ENCODE measurements around the gene NRP1. TPM values are rescaled to one million over a fixed set of nuclear protein-coding genes. Genes with fewer than 3 reads are reported as not detected.

Gene NRP1
- total and polyA plus RNA-seq, 2 donors (not counting 3 experiments of a cell fraction or from before 2014, with no cell fraction given): 122 to 306 TPM

DNA sequence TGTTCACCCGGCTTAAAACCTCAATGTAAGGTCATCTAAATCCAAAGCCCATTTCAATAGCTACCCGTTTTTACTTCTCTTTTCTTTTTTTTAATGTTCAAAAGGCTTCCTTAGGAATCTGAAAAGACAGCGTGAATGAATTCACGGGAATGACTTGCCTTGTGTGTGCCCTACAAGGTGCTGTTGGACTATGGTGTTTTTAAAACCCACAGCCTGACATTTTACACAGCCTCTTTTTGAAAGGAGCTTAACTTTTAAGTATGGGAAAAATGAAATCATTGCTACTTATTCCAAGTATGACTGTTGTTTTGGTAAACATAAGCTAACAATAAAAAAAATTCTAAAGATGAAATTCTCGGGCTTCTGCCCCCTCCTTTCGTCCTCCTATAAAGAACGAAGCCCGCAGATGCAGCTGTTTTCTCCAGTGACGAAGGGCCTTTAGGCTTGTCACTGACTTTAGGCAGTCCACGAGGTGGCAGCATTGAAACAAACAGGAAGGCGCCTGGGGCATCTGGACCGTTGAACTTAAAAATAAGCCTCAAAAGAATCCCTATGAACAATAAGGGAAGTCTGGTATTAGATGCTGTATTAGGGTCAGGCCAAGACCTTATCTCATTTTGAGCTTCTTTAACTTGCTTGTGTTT, 141.3 kb downstream of the NRP1 start:
- CTCF ChIA-PET: interaction anchor here (0.5 to 2.3 kb wide), 63 partner anchors 8 to 1450 kb away, joined by 3 to 37 read pairs (median 4); partner anchors contain the start of gene NRP1
- no peaks in the 10 kb centered on the region for H4K20me1 ChIP-seq (replicated peaks; ENCODE audit: control insufficient read depth, extremely low read depth, insufficient read depth, low read length)
- no peak overlapping the region for H3K9ac ChIP-seq (replicated peaks; ENCODE audit: extremely low read depth, insufficient read depth, low read length)
- POLR2A ChIA-PET: interaction anchor here (0.7 kb wide), 1 partner anchor 80 kb away, joined by 3 read pairs; no protein-coding TSS in a partner anchor
- H3K36me3 ChIP-seq (ENCODE audit: control insufficient read depth in 2 of 2, extremely low read depth in 1 of 2, insufficient read depth in 2 of 2, low read length in 2 of 2): peaks cover 8 to 24% of the 10 kb centered on the region in 2 experiments
- BruUV-seq (replicated peaks): no TSS peak
- FAIRE-seq: peak; percentile 76
- no peaks in the 10 kb centered on the region for H3K9me1 ChIP-seq (replicated peaks; ENCODE audit: control insufficient read depth, extremely low read depth, insufficient read depth, low read length)
- intact Hi-C loops (cut with micrococcal nuclease) (loop anchor here (1.0 to 10.0 kb wide), 7 partner anchors 40 to 1445 kb away; no protein-coding TSS in a partner anchor), dilution Hi-C loops (cut with MboI; ENCODE audit: extremely low pct_ligation_motif_present, low sequenced_read_pairs) (no loop called here)
- H3K4me2 ChIP-seq (ENCODE audit: insufficient read depth, low read length): no peak overlapping the region
- peak overlapping the region; percentile 59 for H3K27ac ChIP-seq (ENCODE audit: insufficient read depth, low read depth, low read length)
- no peaks in the 10 kb centered on the region for H3K9me3 ChIP-seq (replicated peaks; ENCODE audit: control insufficient read depth, insufficient read depth, low read length)
- H3K4me3 ChIP-seq (replicated peaks in 1 of 3; ENCODE audit: insufficient read depth in 1 of 3, low read depth in 1 of 3, low read length in 3 of 3): no peak overlapping the region
- no peaks in the 10 kb centered on the region for H3K27me3 ChIP-seq (ENCODE audit: control insufficient read depth in 2 of 2, insufficient read depth in 2 of 2, low read length in 2 of 2)
- peak; percentile 86 for DNase-seq (ENCODE audit: low read depth, low spot score)
- H3K79me2 ChIP-seq (ENCODE audit: control insufficient read depth, insufficient read depth, low read length): peaks cover 3% of the 10 kb centered on the region
- TF ChIP-seq, protein P1, sequence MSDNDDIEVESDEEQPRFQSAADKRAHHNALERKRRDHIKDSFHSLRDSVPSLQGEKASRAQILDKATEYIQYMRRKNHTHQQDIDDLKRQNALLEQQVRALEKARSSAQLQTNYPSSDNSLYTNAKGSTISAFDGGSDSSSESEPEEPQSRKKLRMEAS (IDR thresholded peaks at IDR 0.05; ENCODE audit: insufficient read depth, insufficient read length): no peak
- TF ChIP-seq, protein P2, sequence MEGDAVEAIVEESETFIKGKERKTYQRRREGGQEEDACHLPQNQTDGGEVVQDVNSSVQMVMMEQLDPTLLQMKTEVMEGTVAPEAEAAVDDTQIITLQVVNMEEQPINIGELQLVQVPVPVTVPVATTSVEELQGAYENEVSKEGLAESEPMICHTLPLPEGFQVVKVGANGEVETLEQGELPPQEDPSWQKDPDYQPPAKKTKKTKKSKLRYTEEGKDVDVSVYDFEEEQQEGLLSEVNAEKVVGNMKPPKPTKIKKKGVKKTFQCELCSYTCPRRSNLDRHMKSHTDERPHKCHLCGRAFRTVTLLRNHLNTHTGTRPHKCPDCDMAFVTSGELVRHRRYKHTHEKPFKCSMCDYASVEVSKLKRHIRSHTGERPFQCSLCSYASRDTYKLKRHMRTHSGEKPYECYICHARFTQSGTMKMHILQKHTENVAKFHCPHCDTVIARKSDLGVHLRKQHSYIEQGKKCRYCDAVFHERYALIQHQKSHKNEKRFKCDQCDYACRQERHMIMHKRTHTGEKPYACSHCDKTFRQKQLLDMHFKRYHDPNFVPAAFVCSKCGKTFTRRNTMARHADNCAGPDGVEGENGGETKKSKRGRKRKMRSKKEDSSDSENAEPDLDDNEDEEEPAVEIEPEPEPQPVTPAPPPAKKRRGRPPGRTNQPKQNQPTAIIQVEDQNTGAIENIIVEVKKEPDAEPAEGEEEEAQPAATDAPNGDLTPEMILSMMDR (IDR thresholded peaks at IDR 0.05; ENCODE audit: extremely low read depth in 1 of 2, insufficient read depth in 1 of 2, low read depth in 1 of 2, low read length in 2 of 2): peak; percentile 72 to 75
- TF ChIP-seq POLR2A (IDR thresholded peaks at IDR 0.05; ENCODE audit: low read depth, low read length): peak; percentile 23
- peaks cover 50% of the 10 kb centered on the region for H3K4me1 ChIP-seq (ENCODE audit: control insufficient read depth, extremely low read depth, insufficient read depth, low read length)
- H2AFZ ChIP-seq (ENCODE audit: low read depth, low read length): no peak overlapping the region

DNA sequence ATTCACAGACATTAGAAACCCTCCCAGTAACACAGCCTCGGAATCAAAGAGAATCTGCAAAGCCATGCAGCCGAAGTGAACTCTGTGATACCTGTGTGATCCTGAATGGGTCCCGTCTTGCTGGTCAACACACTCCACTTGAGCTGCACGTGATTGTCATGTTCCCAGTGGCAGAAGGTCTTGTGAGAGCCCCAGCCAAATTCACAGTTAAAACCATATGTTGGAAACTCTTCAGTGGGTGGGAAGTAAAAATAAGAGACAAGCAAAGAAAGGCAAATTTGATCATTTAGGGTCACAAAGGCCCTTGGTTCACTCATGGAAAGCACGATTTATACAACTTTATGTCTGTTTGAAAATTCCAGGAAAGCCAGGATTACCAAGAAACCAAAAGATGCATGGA, 142.3 kb downstream of the NRP1 start:
- H3K36me3 ChIP-seq (ENCODE audit: control insufficient read depth in 2 of 2, extremely low read depth in 1 of 2, insufficient read depth in 2 of 2, low read length in 2 of 2): peaks cover 13 to 24% of the 10 kb centered on the region in 2 experiments
- H3K79me2 ChIP-seq (ENCODE audit: control insufficient read depth, insufficient read depth, low read length): peaks cover 3% of the 10 kb centered on the region
- intact Hi-C loops (cut with micrococcal nuclease): loop anchor here (10.0 kb wide), 2 partner anchors 397 to 1333 kb away; no protein-coding TSS in a partner anchor
- H3K9ac ChIP-seq (replicated peaks; ENCODE audit: extremely low read depth, insufficient read depth, low read length): no peak overlapping the region
- H2AFZ ChIP-seq (ENCODE audit: low read depth, low read length): no peak overlapping the region
- no TSS peak for BruUV-seq (replicated peaks)
- peaks cover 42% of the 10 kb centered on the region for H3K4me1 ChIP-seq (ENCODE audit: control insufficient read depth, extremely low read depth, insufficient read depth, low read length)
- DNase-seq (ENCODE audit: low read depth, low spot score) (no peak), FAIRE-seq (no peak)
- H4K20me1 ChIP-seq (replicated peaks; ENCODE audit: control insufficient read depth, extremely low read depth, insufficient read depth, low read length): no peaks in the 10 kb centered on the region
- dilution Hi-C loops (cut with MboI; ENCODE audit: extremely low pct_ligation_motif_present, low sequenced_read_pairs): no loop called here
- no peak overlapping the region for H3K27ac ChIP-seq (ENCODE audit: insufficient read depth, low read depth, low read length)
- H3K27me3 ChIP-seq (ENCODE audit: control insufficient read depth in 2 of 2, insufficient read depth in 2 of 2, low read length in 2 of 2): no peaks in the 10 kb centered on the region
- TF ChIP-seq, protein P1 (IDR thresholded peaks at IDR 0.05; ENCODE audit: insufficient read depth, insufficient read length): no peak
- TF ChIP-seq, protein P2 (IDR thresholded peaks at IDR 0.05; ENCODE audit: extremely low read depth in 1 of 2, insufficient read depth in 1 of 2, low read depth in 1 of 2, low read length in 2 of 2): no peak
- TF ChIP-seq GATA2 (IDR thresholded peaks at IDR 0.05; ENCODE audit: insufficient read depth, insufficient read length, low read depth, low read length) (no peak), EZH2 (IDR thresholded peaks at IDR 0.05; ENCODE audit: borderline replicate concordance, low read depth, low read length, severe bottlenecking) (no peak), FOS (IDR thresholded peaks at IDR 0.05; ENCODE audit: borderline replicate concordance, insufficient read depth, low read length) (no peak), POLR2A (IDR thresholded peaks at IDR 0.05; ENCODE audit: low read depth, low read length) (no peak), POLR2AphosphoS5 (IDR thresholded peaks at IDR 0.05; ENCODE audit: insufficient read depth, low read depth, low read length) (no peak), JUN (IDR thresholded peaks at IDR 0.05; ENCODE audit: borderline replicate concordance, insufficient read depth, insufficient read length, low read depth) (no peak), MYC (IDR thresholded peaks at IDR 0.05; ENCODE audit: low read depth, low read length) (no peak)
- H3K9me1 ChIP-seq (replicated peaks; ENCODE audit: control insufficient read depth, extremely low read depth, insufficient read depth, low read length): no peaks in the 10 kb centered on the region
- CTCF ChIA-PET: interaction anchor here (1.0 to 2.3 kb wide), 6 partner anchors 10 to 140 kb away, joined by 3 to 37 read pairs (median 8); no protein-coding TSS in a partner anchor
- H3K9me3 ChIP-seq (replicated peaks; ENCODE audit: control insufficient read depth, insufficient read depth, low read length): no peaks in the 10 kb centered on the region
- no peak overlapping the region for H3K4me3 ChIP-seq (replicated peaks in 1 of 3; ENCODE audit: insufficient read depth in 1 of 3, low read depth in 1 of 3, low read length in 3 of 3)
- no peak overlapping the region for H3K4me2 ChIP-seq (ENCODE audit: insufficient read depth, low read length)
- POLR2A ChIA-PET: no interaction called here

Measured in endothelial cell of umbilical vein (primary cell).